ENCODE results near the gene KLHL30.

KLHL30 gene

DNA sequence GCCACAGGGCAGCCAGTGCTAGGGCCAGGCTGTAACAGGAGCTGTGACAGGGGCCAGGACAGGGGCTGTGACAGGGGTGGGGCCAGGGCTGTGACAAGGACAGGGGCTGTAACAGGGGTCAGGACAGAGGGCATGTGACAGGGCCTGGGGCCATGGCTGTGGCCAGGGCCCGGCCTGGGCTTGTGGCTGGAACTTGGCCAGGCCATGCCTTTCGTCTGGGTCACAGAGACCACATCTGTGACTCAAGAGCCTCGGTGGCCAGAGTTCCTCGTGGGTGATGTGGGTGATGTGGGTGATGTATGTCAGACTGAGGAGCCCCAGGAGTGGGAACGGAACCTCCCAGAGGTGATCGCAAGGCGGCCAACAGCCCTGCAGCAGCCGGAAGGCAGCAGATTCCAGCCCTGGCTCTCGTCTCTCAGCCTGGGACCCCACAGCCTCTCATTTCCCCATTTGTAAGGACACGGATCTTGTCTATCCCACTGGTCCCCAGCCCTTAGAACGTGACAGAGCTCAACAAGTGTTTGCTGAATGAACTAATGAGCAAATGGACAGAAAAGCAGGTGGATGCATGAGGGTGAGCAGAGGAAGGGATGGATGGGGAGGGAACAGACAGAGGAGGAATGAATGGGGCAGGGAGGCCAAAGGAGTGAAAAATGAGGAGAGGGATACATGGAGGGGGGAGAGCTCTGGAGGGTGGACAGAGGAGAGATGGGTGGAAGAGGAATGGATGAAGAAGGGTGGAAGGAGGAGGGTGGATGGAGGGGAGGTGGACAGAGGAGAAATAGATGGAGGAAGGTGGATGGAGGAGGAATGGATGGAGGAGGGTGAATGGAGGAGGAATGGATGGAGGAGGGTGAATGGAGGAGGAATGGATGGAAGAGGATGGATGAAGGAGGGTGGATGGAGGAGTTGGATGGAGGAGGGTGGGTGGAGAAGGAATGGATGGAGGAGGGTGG lies 21.0 kb upstream of the KLHL30 start:
- FAIRE-seq (no peak), DNase-seq (ENCODE audit: extremely low spot score, insufficient read length, low read depth) (no peak)

DNA sequence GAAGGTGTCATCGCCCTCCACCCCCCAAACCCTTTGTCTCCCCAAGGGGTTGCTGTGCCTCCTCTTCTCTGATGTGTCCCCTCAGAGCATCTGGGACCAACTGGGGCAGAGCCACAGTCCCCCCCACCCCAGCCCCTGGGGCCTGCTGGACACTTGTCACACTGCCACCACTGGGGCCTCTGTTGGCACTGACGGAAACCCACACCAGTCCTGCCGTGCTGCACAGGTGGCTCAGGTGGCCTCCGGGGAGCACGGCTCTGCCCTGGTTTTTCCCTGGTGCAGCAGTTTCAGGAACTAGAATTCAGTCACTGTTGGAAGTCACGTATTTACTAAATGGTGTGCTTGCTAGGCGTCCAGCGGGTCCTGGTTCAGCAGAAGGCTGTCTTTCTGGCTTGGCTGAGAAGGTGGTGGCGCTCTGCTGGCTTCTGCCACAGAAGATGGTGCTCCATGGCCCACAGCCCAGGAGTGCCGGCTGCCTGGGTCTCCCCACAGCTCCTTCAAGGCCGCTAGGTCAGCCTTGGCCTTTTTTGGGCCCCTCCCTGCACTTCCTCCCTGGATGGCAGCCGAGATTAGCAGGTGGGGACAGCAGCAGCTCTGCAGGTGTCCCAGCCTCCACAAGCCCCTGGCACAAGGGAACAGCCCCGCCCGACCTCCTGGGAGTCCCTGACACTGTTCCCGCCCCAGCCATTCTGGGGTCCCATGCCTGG lies 18.6 kb upstream of the KLHL30 start:
- no peak for FAIRE-seq
- no peak for DNase-seq (ENCODE audit: extremely low spot score, insufficient read length, low read depth)

DNA sequence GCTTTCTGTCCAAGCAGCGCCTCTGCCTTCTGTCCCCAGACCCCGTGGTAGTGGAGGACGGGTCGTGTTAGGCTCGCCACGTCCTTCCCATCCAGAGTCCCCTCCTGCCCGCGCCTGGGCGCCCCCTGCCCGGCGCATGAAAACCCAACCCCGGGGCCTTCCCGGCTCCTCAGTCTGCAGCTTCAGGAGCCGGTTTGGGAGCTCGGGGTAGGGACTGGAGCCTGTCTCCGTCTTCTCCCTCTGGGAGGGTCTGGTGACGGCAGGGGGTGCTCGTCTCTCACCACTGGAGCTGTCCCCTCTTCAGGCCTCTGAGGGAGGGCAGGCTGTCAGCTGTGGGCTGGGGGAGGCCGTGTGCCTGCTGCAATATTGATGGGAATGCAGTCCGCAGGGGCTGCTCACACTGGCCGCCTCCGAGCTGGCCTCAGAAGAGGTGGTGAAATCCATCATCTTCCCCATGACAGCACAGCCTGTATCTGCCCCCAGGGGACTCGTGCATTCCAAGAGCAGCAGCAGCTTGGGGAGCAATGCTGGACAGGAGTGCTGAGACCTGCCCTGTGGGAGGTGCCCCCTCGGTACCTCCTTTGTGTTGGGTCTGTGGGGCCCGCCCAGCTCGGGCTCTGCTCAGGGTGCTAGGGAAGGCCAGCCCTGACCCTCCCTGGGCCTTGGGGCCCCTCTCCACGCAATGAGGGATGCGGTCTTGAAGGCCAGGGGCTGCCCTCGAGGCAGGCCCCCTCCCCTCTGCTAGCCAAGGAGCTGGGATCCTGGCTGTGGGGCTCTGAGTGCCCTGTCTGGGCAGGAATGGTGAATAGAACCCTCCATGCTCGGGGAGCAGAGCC lies 17.8 kb upstream of the KLHL30 start:
- FAIRE-seq (no peak), DNase-seq (ENCODE audit: extremely low spot score, insufficient read length, low read depth) (no peak)

DNA sequence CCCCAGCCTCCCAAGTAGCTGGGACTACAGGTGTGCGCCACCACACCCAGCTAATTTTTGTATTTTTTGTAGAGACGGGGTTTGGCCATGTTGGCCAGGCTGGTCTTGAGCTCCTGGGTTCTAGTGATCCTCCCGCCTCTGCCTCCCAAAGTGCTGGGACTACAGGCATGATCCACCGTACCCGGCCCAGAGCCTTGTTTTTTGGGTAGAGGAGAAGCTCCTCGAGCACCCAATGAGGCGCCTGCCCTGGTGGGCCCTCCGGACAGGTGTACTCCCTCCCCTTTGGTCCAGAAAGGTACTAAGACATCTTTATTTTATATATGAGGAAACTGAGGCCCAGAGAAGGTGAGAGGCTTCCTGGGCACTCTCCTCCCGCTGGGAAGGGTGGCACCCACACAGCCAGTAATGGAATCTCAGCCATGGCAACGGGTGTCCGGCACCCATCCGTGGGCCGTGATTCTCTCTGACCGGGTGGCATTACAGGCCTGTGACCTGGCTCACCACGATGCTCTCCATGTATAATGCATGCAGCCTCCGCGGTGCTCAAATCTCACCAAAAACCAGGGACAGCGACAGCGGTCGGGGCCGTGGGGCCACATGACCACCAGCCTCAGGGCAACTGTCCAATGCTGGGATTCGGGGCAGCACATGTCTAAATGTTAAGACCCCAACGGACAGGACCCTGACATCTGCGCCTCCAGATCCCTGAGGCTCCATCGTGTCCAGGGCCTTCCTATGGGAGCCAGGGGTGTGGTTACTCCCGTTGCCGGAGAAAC lies 16.8 kb upstream of the KLHL30 start:
- DNase-seq (ENCODE audit: extremely low spot score, insufficient read length, low read depth) (no peak), FAIRE-seq (no peak)

DNA sequence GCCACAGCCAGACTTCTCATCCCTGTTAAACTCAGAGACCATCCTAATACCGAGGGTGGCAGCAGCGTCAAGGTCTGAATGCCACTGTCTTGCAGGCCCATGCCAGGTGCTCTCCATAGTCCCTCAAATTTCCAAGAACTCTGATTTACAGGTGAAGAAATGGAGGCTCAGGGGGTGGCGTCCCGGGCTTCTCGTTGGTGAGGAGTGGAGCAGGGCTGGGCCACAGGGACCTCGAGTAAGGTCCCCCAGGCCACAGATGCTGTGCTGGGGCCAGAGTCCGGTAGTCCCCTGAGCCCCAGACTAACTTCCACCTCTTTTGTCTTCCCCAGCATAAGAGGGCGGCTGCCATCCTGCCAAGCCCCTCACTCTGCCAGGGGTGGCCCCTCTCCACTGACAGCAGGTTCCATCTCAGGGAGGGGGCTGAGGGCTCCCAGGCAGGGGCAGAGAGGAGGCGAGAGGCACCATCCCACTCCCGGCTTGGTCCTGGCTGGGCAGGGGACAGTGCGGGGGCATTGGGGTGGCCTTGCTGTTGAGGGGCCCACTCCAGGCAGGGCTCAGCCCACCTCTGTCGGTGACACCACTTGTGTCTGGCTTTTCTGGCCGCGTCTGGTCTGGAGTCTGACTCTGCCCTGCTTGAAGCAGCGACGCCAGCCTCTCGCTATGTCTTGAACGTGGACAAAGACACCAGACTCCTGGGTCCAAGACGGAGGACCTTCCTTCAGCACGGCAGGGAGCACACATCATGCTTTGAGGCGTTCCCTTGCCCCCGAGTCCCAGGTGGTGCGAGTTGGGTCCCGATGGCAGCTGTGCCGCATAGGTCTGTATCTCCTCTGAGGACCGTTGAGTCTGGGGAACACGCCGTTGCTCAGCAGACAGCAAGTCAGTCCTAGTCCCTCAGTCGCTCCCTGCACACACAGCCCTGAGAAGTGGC lies 15.9 kb upstream of the KLHL30 start:
- DNase-seq (ENCODE audit: extremely low spot score, insufficient read length, low read depth), result no peak

DNA sequence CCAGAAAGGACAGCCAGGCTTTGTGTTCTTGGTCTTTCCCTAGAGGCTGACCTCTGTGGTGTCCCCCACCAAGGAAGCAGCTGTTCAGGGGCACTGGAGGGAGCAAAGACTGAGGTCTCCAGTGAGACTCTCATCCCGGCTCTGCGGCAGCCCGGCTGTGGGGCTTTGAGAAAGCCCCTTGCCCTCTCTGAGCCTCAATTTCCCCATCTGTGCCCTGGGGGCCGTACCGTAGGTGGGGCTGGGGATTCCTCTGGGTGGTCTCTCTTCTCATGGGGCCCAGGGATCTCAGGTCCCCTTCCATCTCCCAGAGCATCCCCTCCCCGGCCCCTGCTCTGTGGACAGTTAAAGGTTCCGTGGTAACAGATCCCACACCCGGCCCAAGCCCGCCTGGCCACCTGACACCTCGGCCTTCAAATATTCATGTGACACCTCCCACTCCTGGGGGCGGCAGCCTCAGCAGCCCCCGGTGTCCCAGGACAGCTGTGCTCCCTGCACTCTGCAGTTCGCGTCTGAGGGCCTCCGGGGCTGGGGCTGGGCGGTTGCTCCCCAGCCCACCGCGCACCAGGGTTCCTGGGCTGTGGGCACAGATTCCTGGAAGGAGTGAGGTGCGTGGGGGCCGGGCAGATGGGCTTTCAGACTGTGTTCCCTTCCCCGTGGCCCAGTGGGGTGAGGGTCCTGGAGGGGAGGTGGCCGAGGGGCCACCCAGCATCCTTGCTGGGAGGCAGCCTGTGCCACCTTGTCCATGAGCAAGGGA lies 15.1 kb upstream of the KLHL30 start:
- DNase-seq (ENCODE audit: extremely low spot score, insufficient read length, low read depth), result no peak
- no peak for FAIRE-seq

More for the DNA sequence above, 15.9 kb upstream of the KLHL30 start:
- no peak for FAIRE-seq

DNA sequence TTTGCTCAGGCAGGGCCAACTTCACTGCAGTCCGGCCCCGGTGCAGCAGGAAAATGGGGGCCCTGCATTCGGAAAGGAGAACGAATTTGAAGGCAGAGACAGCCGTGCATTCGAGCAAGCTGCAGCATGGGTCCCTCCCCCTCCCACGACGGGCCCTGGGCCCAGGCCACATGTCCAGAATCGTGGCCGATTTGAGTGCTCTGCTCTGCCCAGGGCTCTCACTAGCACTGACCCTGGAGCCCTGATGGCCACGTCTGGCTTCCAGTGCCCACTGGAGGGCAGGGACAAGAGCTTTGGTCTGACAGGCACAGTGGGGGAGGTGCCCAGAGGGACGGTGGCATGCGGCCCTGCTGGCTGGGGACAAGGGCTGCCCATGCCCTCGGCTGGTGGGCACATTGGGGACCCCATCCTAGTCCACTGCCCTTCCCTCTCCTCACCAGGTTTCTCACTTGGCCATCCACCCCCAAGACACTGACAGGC lies 14.4 kb upstream of the KLHL30 start:
- DNase-seq (ENCODE audit: extremely low spot score, insufficient read length, low read depth) (no peak), FAIRE-seq (no peak)

DNA sequence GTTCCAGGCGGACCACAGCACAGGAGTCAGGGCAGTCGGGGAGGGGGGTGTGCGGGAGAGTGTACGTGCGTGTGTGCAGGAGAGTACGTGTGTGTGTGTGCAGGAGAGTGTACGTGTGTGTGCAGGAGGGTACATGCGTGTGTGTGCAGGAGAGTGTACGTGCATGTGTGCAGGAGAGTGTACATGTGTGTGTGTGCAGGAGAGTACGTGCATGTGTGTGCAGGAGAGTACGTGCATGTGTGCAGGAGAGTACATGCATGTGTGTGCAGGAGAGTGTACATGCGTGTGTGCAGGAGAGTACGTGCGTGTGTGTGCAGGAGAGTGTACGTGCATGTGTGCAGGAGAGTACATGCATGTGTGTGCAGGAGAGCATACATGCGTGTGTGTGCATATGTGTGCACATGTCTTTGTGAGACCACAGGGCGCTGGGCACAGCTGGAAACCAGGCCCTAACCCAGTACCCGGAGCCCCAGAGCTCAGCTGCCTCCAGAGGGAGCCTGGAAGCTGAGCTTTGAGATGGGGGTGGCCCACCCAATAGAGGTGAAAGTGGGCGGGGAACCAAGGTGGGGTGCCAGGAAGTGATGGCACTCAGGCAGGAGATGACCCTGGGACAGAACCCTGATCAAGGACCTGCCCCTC lies 13.9 kb upstream of the KLHL30 start:
- no peak for DNase-seq (ENCODE audit: extremely low spot score, insufficient read length, low read depth)
- FAIRE-seq, result no peak

DNA sequence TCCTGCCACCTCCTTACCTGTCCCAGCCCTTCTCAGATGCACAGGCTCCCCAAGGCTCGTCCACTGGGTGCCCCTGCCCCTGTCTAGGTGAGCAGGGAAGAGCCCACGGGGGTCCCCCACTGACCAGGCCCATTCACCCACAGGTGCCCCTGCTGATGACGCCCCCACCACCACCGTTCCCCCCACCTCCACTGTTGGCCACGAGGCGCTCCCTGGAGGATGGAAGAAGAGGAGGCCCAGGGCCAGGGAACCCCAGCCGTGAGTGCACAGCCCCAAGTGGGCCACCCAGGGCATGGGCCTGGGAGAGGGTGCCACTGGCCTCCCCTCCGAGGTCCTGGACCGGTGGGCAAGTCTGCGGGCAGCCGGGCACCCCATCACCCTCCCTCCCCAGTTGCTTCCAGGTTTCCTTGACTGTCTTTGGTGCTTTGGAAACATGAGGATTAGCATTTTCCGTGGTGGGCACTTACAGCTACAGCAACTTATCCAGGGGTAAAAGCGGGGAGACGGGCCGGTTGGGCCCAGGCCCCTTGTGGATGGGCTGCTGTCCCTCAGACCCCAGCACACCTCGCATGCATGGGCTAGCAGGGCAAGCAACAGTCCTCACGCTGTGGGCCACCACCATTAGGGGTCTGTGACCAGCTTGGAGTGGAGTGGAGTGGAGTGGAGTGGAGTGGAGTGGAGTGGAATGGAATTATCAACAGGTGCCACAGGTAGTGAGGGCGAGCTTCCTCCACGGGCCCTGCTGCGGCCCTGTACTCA lies 13.2 kb upstream of the KLHL30 start:
- DNase-seq (ENCODE audit: extremely low spot score, insufficient read length, low read depth) (no peak), FAIRE-seq (no peak)

DNA sequence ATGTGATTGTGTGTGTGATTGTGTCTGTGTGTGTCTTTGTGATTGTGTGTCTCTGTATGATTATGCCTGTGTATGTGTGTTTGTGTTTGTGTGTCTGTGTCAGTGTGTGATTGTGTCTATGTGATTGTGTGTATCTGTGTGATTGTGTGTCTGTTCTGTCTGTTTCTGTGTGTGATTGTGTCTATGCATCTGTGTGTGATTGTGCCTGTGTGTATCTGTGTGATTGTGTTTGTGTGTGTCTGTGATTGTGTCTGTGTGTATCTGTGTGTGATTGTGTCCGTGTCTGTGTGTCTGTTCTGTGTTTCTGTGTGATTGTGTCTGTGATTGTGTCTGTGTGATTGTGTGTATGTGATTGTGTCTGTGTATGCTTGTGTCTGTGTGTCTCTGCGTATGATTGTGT lies 12.1 kb upstream of the KLHL30 start:
- FAIRE-seq (peak; percentile 49), DNase-seq (ENCODE audit: extremely low spot score, insufficient read length, low read depth) (no peak)

DNA sequence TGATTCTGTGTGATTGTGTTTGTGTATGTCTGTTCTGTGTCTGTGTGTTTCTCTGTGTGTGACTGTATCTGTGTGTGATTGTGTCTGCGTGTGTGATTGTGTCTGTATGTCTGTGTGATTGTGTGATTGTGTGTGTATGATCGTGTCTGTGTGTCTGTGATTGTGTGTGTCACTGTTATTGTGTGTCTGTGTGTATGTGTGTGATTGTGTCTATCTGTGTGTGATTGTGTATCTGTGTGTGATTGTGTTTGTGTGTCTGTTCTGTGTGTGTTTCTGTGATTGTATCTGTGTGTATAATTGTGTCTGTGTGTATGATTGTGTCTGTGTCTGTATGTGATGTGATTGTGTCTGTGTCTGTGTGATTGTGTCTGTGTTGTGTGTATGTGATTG lies 11.7 kb upstream of the KLHL30 start:
- FAIRE-seq (peak; percentile 78), DNase-seq (ENCODE audit: extremely low spot score, insufficient read length, low read depth) (no peak)

DNA sequence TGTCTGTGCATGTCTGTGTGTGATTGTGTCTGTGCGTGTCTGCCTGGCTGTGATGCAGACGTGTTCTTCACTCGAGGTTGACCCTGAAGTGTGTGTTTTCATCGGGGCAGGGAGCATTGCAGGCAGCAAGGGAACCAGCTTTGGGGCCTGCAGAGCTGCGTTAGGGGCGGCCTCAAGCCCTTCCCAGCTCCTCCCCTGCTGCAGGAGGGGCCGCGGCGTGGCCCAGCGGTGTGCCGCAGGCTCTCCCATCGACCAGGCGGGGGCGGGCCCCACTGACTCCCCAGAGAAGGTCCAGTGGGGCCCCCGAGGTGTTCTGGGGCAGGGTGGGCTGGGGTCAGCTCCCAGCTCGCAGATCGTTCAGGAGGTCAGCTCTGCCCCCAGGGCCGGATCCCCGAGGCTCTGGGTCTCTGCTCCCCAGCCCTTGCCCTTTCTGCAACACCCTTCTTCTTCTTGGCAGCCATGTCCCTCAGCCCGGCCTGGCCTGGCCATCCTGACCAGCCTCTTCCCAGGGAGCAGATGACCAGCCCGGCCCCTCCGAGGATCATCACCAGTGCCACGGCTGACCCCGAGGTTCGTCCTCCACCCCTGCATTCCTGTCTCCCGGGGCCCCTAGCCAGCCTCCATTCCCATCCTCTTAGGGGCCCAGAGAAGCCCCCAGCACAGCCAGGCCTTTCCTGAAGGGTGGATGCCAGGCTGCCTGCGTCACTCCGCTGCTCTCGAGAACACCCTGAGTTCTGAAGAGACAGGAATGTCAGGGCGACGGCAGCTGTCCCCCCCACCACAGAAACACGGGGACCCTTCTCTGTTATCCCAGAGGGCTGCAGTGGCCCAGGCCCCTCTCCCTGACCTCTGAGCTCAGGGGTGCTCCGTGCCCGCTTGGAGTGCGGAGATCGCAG lies 11.1 kb upstream of the KLHL30 start:
- DNase-seq (ENCODE audit: extremely low spot score, insufficient read length, low read depth), result no peak
- no peak for FAIRE-seq

DNA sequence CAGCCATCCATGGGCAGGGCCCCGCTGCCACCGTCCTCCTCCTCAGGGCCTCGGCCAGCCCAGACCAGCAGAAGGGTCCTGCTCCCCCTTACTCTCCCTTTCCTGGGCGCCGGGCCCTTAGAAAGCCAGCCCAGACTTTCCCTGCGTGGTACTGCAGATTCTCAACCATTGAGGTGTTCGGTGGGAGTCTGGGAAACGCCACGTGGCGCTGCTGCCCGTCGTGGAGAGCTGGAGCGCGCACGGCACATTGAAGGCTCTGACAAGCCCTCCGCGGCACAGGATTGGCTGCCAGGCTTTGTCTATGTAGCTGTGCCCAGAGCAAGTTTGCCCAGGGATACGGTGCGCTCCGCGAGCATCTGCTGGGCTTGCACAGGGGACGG lies 10.4 kb upstream of the KLHL30 start:
- no peak for FAIRE-seq
- no peak for DNase-seq (ENCODE audit: extremely low spot score, insufficient read length, low read depth)

DNA sequence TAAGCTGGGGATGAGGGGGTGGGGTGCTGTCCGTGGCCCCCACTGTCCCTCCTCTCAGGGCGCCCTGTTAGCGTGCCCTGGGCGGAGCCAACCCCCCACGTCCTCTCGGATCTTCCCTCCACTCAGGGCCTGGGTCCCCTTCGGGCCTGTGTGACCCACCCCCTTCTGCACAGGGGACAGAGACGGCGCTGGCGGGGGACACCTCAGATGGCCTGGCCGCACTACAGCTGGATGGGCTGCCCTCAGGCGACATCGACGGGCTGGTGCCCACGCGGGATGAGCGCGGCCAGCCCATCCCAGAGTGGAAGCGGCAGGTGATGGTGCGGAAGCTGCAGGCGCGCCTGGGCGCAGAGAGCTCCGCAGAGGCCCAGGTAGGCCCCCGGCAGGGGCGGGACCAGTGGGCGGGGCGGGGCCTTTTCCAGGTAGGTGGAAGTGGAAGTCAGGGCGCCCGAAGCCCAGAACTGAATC lies 9.9 kb upstream of the KLHL30 start:
- DNase-seq (ENCODE audit: extremely low spot score, insufficient read length, low read depth) (no peak), FAIRE-seq (no peak)

DNA sequence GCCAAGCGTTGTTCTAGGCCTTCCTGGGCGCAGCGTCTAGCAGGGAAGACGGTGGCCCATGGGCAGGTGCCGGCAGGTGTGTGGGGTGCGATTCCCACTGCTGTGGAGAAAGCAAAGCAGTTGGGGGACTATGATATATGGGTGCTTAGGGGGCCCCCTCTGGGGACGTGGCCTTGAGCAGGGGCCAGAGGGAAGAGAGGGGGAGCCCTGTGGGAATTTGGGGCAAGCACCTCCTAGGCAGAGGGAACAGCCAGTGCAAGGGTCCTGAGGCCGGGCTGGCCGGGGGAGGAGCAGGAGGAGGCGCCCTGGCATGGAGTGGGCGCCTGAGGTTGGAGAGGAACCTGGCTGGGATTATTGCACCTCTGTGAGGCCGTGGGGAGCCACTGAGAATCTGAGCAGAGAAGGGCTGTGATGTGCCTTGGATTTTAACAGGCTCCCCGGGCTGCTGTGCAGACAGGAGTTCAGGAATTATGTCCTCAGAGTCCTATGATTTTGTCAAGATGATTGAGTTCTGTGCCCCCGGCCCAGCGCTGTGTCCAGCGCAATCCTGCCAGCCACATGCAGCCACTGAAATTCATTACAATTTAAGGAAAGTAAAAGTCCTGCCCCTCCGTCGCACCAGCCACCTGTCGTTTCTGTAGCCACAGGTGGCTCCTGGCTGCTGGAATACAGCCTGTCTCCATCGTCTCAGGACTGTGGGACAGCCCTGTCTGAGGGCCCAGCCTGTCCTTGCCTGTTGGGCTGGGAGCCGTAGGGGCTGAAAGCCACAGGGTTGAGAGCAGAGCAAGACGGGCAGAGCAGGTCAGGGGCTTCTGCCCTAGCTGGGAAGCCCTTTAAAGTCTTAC lies 9.1 kb upstream of the KLHL30 start:
- DNase-seq (ENCODE audit: extremely low spot score, insufficient read length, low read depth) (no peak), FAIRE-seq (no peak)
